Mucosa of descending colon (tissue), 3 donors: ENCODE measurements around the gene LILRA6. TPM values are rescaled to one million over a fixed set of nuclear protein-coding genes. Genes with fewer than 3 reads are reported as not detected.
"Not testable (repeated sequence)": the region's sequence is repeated elsewhere in the genome, so short reads cannot be mapped to it uniquely, and the experiment has no call there.

Experiments used
- ATAC-seq: fragments of 200-7000 bp; cut with Tn5 transposase; one replicate; pipeline ENCODE4 v1.9.1; 2020; ENCODE audit warnings: mild to moderate bottlenecking, moderate library complexity
- DNase-seq, 3 donors: peaks; one replicate each; pipeline ENCODE4 v3.0.0-alpha.2; 2020
- H3K36me3 ChIP-seq: fragments of 200-600 bp; one replicate; pipeline ENCODE4 v1.8.0; 2021; ENCODE audit warnings: low read depth, mild to moderate bottlenecking
- H3K4me1 ChIP-seq: fragments of 200-600 bp; one replicate; pipeline ENCODE4 v1.8.0; 2021; ENCODE audit warnings: low read depth, mild to moderate bottlenecking
- H3K4me3 ChIP-seq: fragments of 200-600 bp; one replicate; pipeline ENCODE4 v1.8.0; 2021; ENCODE audit warnings: mild to moderate bottlenecking
- H3K9me3 ChIP-seq: fragments of 200-600 bp; one replicate; pipeline ENCODE4 v1.8.0; 2021; ENCODE audit warnings: mild to moderate bottlenecking
- CTCF ChIP-seq: fragments of 200-600 bp; IDR thresholded peaks from one replicate; pipeline ENCODE4 v1.8.0; 2022; ENCODE audit warnings: antibody characterized with exemption, mild to moderate bottlenecking
- intact Hi-C, 2 donors: fragments of 100-400 bp; cut with DNase I in 1 of 2; cut with micrococcal nuclease in 1 of 2; formaldehyde crosslinking; loops; one replicate each; pipeline versions ENCODE4 v1.11.0 to v1.11.1; 2022; cut with DNase I, micrococcal nuclease
- total RNA-seq, 3 donors: library from RNA; stranded (reverse); fragmentation: NEBNext Ultra II Directional in 2 of 3; extraction: Animal tissue kit (Norgen Biotek cat#: 25700) in 2 of 3; gene quantifications; one replicate each; pipeline versions ENCODE4 v1.2.1 to v1.2.4, GENCODE V29; 2021 to 2023
- donor health status: DM: no; HTN: no; CAD: no; lungs with moderate emphysema.
- donor health status: DM: no; HTN: no; CAD: no.
- donor health status: DM: no; HTN: yes; CAD: no.

LILRA6 gene
- total RNA-seq, 3 donors from 2014 or later = 2.4 to 3.5 TPM; not detected in 1

DNA sequence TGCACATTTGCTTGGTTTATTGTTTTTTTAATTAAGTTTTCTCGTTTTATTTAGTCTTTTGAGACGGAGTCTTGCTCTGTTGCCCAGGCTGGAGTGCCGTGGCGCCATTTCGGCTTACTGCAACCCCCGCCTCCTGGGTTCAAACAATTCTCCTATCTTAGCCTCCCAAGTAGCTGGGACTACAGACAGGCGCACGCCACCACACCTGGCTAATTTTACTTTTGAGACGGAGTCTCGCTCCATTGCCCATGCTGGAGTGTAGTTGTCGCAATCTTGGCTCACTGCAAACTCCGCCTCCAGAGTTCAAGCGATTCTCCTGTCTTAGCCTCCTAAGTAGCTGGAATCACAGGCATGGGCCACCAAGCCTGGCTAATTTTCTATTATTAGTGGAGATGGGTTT, 40.6 kb downstream of the LILRA6 start:
- Histone ChIP-seq H3K4me1 (peaks cover 50% of the 10 kb centered on the region), H3K36me3 (peaks cover 6% of the 10 kb centered on the region), H3K9me3 (no peaks in the 10 kb centered on the region), H3K4me3 (no peak overlapping the region)
- no peak for ATAC-seq
- no peak for TF ChIP-seq CTCF
- intact Hi-C loops = no loop called here
- DNase-seq = peak in 1 of 3 donors; percentile 31

GRCh38 chr19:54201172-54201701, 41.4 kb downstream of the LILRA6 start:
- Histone ChIP-seq H3K9me3 (no peaks in the 10 kb centered on the region), H3K4me3 (peak overlapping the region; percentile 35), H3K4me1 (peaks cover 43% of the 10 kb centered on the region), H3K36me3 (no peaks in the 10 kb centered on the region)
- ATAC-seq (no peak), DNase-seq (no peak)
- TF ChIP-seq CTCF = no peak
- intact Hi-C loops = no loop called here

- ATAC-seq (no peak), DNase-seq (no peak)
- no peaks in the 10 kb centered on the region for H3K36me3 ChIP-seq
- no peak for TF ChIP-seq CTCF
- no peak overlapping the region for H3K4me3 ChIP-seq
- H3K4me1 ChIP-seq = peaks cover 30% of the 10 kb centered on the region
- intact Hi-C loops = no loop called here
- no peaks in the 10 kb centered on the region for H3K9me3 ChIP-seq
These were observed 43.2 kb downstream of the LILRA6 start for GRCh38 chr19:54199401-54199800.

DNA sequence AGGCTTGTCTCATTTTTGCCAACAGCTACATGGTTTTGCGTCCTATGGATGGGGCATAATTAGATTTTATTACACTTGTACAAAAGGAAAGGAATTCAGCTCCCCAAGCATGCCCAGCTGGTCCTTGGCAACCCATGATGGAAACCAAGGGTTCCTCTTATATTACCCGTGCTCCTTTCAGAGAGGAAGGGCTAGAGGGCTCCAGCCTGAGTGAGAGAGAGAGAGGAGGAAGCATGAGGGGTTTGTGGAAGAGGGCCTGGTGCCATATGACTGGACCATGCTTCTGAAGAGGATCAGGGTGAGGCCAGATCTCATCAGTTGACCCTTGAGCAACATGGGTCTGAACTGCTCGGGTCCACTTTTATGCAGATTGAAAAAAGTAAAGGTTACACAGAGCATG, 45.5 kb downstream of the LILRA6 start:
- ATAC-seq = no peak
- TF ChIP-seq CTCF = no peak
- peaks cover 8% of the 10 kb centered on the region for H3K4me1 ChIP-seq
- intact Hi-C loops = no loop called here
- H3K9me3 ChIP-seq = no peaks in the 10 kb centered on the region
- DNase-seq = peak in 1 of 3 donors; percentile 4
- H3K4me3 ChIP-seq = no peak overlapping the region
- H3K36me3 ChIP-seq = peaks cover 8% of the 10 kb centered on the region

DNA sequence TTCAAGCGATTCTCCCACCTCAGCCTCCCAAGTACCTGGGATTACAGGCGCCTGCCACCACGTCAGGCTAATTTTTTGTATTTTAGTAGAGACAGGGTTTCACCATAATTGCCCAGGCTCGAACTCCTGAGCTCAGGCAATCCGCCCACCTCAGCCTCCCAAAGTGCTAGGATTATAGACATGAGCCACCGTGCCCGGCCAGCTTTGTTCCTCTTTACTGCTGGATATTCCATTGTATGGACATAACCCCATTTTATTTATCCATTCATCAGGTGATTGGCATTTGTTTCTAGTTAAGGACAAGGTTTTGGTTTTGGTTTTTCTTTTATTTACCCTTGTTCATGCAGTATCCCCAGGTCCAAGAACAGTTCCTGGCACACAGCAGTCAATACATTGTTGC, 46.1 kb downstream of the LILRA6 start:
- H3K4me1 ChIP-seq = peaks cover 8% of the 10 kb centered on the region
- H3K4me3 ChIP-seq = no peak overlapping the region
- DNase-seq (peak in 1 of 3 donors; percentile 22), ATAC-seq (no peak)
- no peaks in the 10 kb centered on the region for H3K9me3 ChIP-seq
- TF ChIP-seq CTCF = no peak
- H3K36me3 ChIP-seq = peaks cover 8% of the 10 kb centered on the region
- intact Hi-C loops = no loop called here

DNA sequence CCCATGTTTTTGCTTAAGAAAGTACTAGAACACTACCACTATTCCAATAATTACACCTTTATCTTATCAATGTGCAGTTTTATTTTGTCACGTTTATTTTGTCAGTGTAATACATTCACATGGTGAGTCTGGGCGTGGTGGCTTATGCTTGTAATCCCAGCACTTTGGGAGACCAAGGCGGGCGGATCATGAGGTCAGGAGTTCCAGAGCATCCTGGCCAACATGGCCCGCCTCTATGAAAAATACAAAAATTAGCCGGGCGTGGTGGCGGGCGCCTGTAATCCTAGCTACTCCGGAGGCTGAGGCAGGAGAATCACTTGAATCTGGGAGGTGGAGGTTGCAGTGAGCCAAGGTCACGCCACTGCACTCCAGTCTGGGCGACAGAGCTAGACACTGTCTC, 48.1 kb downstream of the LILRA6 start:
- peak in 1 of 3 donors; percentile 18 for DNase-seq
- peaks cover 21% of the 10 kb centered on the region for H3K36me3 ChIP-seq
- H3K9me3 ChIP-seq, H3K4me1 ChIP-seq, intact Hi-C loops, ATAC-seq, H3K4me3 ChIP-seq: not testable (repeated sequence)
